Measurements from ENCODE around the gene FNDC3B. TPM values are rescaled to one million over a fixed set of nuclear protein-coding genes. Genes with fewer than 3 reads are reported as not detected.
A peak's percentile ranks its signal among the peaks of the same experiment; 100 is the strongest.

FNDC3B gene
- total RNA-seq, 1 donor from 2014 or later: 204 TPM

- Mint-ChIP-seq H3K27me3 (ENCODE audit: unreplicated experiment) (peaks cover 1% of the 10 kb centered on the region), H3K27ac (ENCODE audit: unreplicated experiment) (no peak overlapping the region), H3K4me3 (ENCODE audit: unreplicated experiment) (no peak overlapping the region), H3K4me1 (ENCODE audit: unreplicated experiment) (peaks cover 63% of the 10 kb centered on the region), H3K9me3 (ENCODE audit: unreplicated experiment) (no peaks in the 10 kb centered on the region), H3K36me3 (ENCODE audit: low read depth, unreplicated experiment) (peaks cover 38% of the 10 kb centered on the region)
- DNase-seq (ENCODE audit: low spot score): no peak
- no peak for TF ChIP-seq CTCF (IDR thresholded peaks at IDR 0.05; ENCODE audit: unreplicated experiment)
Observed at GRCh38 chr3:172262991-172263608, 223.7 kb downstream of the FNDC3B start.

GRCh38 chr3:172263781-172264486 lies 224.6 kb downstream of the FNDC3B start:
- no peak for TF ChIP-seq CTCF (IDR thresholded peaks at IDR 0.05; ENCODE audit: unreplicated experiment)
- Mint-ChIP-seq H3K9me3 (ENCODE audit: unreplicated experiment) (no peaks in the 10 kb centered on the region), H3K27me3 (ENCODE audit: unreplicated experiment) (peaks cover 4% of the 10 kb centered on the region), H3K4me3 (ENCODE audit: unreplicated experiment) (no peak overlapping the region), H3K36me3 (ENCODE audit: low read depth, unreplicated experiment) (peaks cover 42% of the 10 kb centered on the region), H3K27ac (ENCODE audit: unreplicated experiment) (no peak overlapping the region), H3K4me1 (ENCODE audit: unreplicated experiment) (peaks cover 55% of the 10 kb centered on the region)
- no peak for DNase-seq (ENCODE audit: low spot score)

GRCh38 chr3:172266103-172266502 lies 226.7 kb downstream of the FNDC3B start:
- Mint-ChIP-seq H3K4me1 (ENCODE audit: unreplicated experiment) (peaks cover 38% of the 10 kb centered on the region), H3K9me3 (ENCODE audit: unreplicated experiment) (no peaks in the 10 kb centered on the region)

GRCh38 chr3:172268425-172268824 lies 229.0 kb downstream of the FNDC3B start:
- no peak for DNase-seq (ENCODE audit: low spot score)
- peaks cover 39% of the 10 kb centered on the region for H3K36me3 Mint-ChIP-seq (ENCODE audit: low read depth, unreplicated experiment)
- H3K4me1 Mint-ChIP-seq (ENCODE audit: unreplicated experiment): peaks cover 26% of the 10 kb centered on the region
- H3K9me3 Mint-ChIP-seq (ENCODE audit: unreplicated experiment): no peaks in the 10 kb centered on the region
- TF ChIP-seq CTCF (IDR thresholded peaks at IDR 0.05; ENCODE audit: unreplicated experiment): no peak
- no peak overlapping the region for H3K4me3 Mint-ChIP-seq (ENCODE audit: unreplicated experiment)
- peak overlapping the region; percentile 80 for H3K27ac Mint-ChIP-seq (ENCODE audit: unreplicated experiment)
- H3K27me3 Mint-ChIP-seq (ENCODE audit: unreplicated experiment): peaks cover 4% of the 10 kb centered on the region

More at GRCh38 chr3:172266103-172266502, 226.7 kb downstream of the FNDC3B start:
- no peak for TF ChIP-seq CTCF (IDR thresholded peaks at IDR 0.05; ENCODE audit: unreplicated experiment)
- no peak overlapping the region for H3K27ac Mint-ChIP-seq (ENCODE audit: unreplicated experiment)
- H3K27me3 Mint-ChIP-seq (ENCODE audit: unreplicated experiment): peaks cover 4% of the 10 kb centered on the region
- H3K4me3 Mint-ChIP-seq (ENCODE audit: unreplicated experiment): no peak overlapping the region
- peaks cover 46% of the 10 kb centered on the region for H3K36me3 Mint-ChIP-seq (ENCODE audit: low read depth, unreplicated experiment)
- no peak for DNase-seq (ENCODE audit: low spot score)

GRCh38 chr3:172268868-172269267 lies 229.5 kb downstream of the FNDC3B start:
- DNase-seq (ENCODE audit: low spot score): no peak
- peaks cover 4% of the 10 kb centered on the region for H3K27me3 Mint-ChIP-seq (ENCODE audit: unreplicated experiment)
- no peak for TF ChIP-seq CTCF (IDR thresholded peaks at IDR 0.05; ENCODE audit: unreplicated experiment)
- H3K4me1 Mint-ChIP-seq (ENCODE audit: unreplicated experiment): peaks cover 24% of the 10 kb centered on the region
- no peaks in the 10 kb centered on the region for H3K9me3 Mint-ChIP-seq (ENCODE audit: unreplicated experiment)
- peaks cover 39% of the 10 kb centered on the region for H3K36me3 Mint-ChIP-seq (ENCODE audit: low read depth, unreplicated experiment)
- H3K27ac Mint-ChIP-seq (ENCODE audit: unreplicated experiment): no peak overlapping the region
- no peak overlapping the region for H3K4me3 Mint-ChIP-seq (ENCODE audit: unreplicated experiment)

Measured in endothelial cell (in vitro differentiated cells).